Umbilical cord (tissue), 2 donors: Measurements from ENCODE around the gene EEF1A1. TPM values are rescaled to one million over a fixed set of nuclear protein-coding genes. Genes with fewer than 3 reads are reported as not detected.
A peak's percentile ranks its signal among the peaks of the same experiment; 100 is the strongest.
"Not testable (repeated sequence)": the region's sequence is repeated elsewhere in the genome, so short reads cannot be mapped to it uniquely, and the experiment has no call there.

Experiments
- DNase-seq: peaks from one replicate; pipeline ENCODE4 v3.0.0-alpha.2; 2015; ENCODE audit warnings: low spot score
- total RNA-seq: library from RNA; depleted of rRNA; stranded (reverse); fragments of >200 nt; gene quantifications from one replicate; pipeline ENCODE4 v1.2.3, GENCODE V29; 2014; ENCODE audit warnings: low replicate concordance; ENCODE audit not compliant: insufficient read depth

The EEF1A1 gene
- total RNA-seq, 1 donor from 2014 or later: 18,956 TPM

- no peak for DNase-seq
Observed at GRCh38 chr6:73506246-73506645, 14.6 kb downstream of the EEF1A1 start.

- not testable (repeated sequence) for DNase-seq
Observed at GRCh38 chr6:73505705-73506104, 15.1 kb downstream of the EEF1A1 start.

- DNase-seq: no peak
Observed at GRCh38 chr6:73505142-73505541, 15.7 kb downstream of the EEF1A1 start.

GRCh38 chr6:73504160-73504559 is 16.7 kb downstream of the EEF1A1 start:
- DNase-seq: no peak

- DNase-seq: no peak
Observed at GRCh38 chr6:73503027-73503772, 17.6 kb downstream of the EEF1A1 start.

- no peak for DNase-seq
Observed at GRCh38 chr6:73497915-73498314, 22.9 kb downstream of the EEF1A1 start.

- DNase-seq: peak; percentile 66
Observed at GRCh38 chr6:73491377-73491776, 29.5 kb downstream of the EEF1A1 start.

GRCh38 chr6:73487473-73487872 is 33.4 kb downstream of the EEF1A1 start:
- DNase-seq: no peak

- no peak for DNase-seq
Observed at GRCh38 chr6:73484438-73484837, 36.4 kb downstream of the EEF1A1 start.

GRCh38 chr6:73481969-73482368 is 38.9 kb downstream of the EEF1A1 start:
- no peak for DNase-seq

GRCh38 chr6:73477407-73477806 is 43.4 kb downstream of the EEF1A1 start:
- DNase-seq: no peak

GRCh38 chr6:73476723-73477122 is 44.1 kb downstream of the EEF1A1 start:
- no peak for DNase-seq

- DNase-seq: no peak
Observed at GRCh38 chr6:73471686-73472290, 49.0 kb downstream of the EEF1A1 start.

Other genes with a start within 250 kb of the EEF1A1 start
- not detected for gene DPPA5, start 166.8 kb downstream of the EEF1A1 start, total RNA-seq
- not detected for gene KHDC3L, start 158.4 kb downstream of the EEF1A1 start, total RNA-seq
- not detected for gene OOEP, start 151.1 kb downstream of the EEF1A1 start, total RNA-seq
- gene DDX43, start 126.2 kb downstream of the EEF1A1 start, total RNA-seq: 2.6 TPM
- gene CGAS, start 68.7 kb downstream of the EEF1A1 start, total RNA-seq: 13.0 TPM
- gene MTO1, start 59.3 kb downstream of the EEF1A1 start, total RNA-seq: 18.5 TPM
- gene SLC17A5, start 133.0 kb upstream of the EEF1A1 start, total RNA-seq: 52.0 TPM
- 37.6 TPM for gene CD109, start 175.2 kb upstream of the EEF1A1 start, total RNA-seq